Measurements from ENCODE around the gene BOD1L2.

Gene BOD1L2

DNA sequence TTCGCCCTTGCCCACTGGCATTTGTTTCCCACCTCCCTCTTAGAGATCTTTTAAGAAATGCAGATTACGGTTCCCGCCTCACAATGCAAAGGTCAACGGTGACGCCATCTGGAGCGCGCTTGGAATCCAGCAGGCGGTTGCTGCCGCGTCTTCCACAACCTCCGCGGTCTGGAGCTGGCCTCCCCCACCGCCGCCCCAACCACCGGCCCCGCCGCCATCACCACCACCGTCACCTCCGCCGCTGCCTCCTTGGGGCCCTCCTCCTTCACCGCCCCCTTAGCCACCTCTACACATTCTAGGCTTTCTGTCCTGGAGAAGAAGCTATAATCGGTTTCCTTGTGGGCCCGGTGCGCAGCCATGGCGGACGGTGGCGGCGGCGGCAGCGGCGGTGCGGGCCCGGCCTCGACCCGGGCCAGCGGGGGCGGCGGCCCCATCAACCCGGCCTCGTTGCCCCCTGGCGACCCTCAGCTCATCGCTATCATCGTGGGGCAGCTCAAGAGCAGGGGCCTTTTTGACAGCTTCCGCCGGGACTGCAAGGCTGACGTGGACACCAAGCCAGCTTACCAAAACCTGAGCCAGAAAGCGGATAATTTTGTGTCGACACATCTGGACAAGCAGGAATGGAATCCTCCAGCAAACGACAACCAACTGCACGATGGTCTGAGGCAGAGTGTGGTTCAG is at the start of gene BOD1L2:
Gene BOD1L2 (plus strand): TSS at position 132 of the 681 bp plus-strand sequence. CDS start 226 bp downstream, at position 358.
- no peak for DNase-seq

DNA sequence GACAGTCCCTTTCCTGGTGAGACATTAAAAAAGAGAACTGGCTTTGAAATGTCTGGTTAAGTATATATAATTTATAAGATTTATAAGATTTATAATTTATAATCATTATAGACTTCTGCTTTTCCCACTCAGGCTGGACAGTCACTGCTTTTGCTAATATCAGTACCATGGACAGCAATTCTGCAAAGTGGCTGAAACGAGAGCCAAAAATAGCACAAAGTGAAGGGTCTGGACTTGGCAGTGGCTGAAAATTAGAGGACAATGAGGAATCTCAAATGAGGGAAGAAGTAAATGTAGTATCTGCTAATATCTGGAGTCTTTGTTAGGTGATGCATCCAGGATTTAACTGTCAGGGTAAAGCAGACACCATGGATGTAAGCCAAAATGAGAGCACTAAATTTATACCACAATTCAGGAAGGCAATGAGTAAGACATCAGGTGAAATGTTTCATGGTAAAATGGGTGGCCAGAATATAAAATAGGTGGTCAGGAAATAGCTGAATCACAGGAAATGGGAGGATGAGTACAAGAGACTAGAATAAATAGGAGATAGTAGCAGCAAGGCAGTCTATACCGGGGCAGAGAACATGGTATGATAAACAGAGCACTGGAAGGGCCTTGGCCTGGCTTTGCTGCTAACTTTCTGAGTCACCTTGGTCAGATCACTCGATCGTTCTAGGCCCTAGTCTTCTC is 39.6 kb upstream of the BOD1L2 start:
- DNase-seq: peak; percentile 22

DNA sequence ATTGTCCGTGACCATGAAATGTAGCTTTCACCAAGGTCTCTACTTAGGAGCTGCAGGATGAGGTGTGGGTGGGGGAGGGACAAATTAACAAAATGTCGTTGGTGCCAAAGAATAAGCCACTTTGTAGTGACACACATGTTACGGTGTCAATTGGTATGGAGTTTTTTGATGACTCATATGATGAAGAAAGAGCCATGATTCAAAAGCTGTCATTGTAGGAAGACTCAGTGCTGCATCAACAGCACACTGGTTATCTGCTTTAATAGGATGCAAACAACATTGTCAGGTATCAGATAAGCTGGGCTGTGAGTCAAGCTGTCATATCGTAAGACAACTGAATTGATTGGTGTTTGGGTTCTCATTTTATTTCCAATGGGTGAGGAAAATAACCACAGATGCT is 36.6 kb upstream of the BOD1L2 start:
- DNase-seq: no peak

DNA sequence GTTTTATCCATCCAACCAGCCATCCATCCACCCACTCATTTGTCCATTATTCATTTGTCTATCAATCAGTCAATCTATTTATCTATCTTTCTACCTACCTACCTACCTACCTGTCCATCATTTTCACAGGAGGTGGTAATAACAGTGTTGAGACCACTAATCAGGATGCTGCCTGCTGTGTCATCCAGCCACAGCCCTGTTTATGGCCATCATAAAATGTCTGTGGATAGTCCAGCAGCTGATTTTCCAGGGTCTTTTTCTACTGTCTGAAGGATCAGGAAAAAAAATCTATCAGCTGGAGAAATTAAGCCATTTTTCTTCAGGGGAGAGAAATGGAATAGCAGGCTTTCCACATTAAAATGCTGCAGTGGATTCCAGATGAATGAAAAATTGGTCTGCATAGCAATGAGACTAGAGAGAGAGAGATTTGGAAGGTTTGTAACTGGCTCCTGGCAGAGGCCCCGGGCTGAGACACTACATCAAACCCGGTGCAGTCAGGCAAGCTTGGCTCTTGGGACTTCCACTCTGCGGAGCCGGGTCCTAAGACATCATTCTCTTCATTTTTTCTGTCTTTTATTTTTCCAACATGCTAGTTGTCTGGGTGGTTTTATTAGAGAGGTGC is 33.0 kb upstream of the BOD1L2 start:
- DNase-seq: no peak

DNA sequence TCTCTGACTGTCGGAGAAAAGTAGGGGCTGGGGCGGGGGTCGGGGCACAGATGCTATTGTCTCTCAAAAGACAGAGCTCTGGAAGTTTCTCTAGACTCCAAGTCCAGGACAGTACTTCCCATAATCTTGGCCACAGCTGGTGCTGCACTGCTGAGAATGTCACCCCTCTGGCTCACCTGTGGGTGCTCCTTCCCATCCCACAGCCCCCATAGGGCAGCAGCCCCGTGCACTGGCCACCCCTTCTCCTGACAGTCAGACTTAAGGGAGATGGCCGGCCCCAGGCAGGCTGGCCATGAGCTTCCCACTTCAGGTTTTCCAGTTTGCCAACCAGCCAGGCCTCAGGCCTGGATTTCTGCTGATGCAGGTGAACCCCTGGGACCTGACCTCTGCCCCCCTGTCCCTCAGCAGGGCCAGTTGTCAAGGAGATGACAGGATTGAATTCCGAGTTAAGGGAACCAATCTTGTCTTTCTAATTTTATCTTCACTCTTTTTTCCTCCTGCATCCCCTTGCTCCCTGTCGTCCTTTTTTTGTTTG is 30.2 kb upstream of the BOD1L2 start:
- DNase-seq: no peak

DNA sequence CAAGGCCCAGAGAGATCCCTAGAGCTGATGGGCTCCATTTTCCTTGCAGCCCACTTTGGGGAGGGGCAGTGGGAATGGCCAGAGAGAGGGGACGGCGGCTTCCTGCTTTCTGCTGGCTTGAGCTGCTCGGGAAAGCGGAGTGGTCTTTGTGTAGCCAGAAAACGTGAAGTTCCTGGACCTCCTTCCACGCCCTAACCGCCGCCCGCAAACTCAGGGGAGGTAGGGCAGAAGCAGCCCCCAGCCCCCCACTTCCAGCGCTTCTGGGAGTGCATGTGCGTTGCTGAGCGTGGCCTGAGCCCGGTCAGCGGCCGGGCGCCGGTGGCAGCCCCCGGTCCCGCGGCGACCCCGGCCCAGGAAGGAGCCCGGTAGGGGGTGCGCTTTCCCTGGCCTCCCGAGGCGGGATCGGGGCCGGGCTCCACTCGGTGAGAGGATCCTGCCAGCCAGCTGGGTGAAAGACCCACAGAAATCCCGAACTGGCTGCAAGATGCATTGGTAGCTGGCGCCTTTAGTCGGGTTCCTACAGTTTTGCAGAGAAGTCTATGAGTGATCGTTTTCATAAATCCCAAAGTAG is 25.3 kb upstream of the BOD1L2 start:
- no peak for DNase-seq

DNA sequence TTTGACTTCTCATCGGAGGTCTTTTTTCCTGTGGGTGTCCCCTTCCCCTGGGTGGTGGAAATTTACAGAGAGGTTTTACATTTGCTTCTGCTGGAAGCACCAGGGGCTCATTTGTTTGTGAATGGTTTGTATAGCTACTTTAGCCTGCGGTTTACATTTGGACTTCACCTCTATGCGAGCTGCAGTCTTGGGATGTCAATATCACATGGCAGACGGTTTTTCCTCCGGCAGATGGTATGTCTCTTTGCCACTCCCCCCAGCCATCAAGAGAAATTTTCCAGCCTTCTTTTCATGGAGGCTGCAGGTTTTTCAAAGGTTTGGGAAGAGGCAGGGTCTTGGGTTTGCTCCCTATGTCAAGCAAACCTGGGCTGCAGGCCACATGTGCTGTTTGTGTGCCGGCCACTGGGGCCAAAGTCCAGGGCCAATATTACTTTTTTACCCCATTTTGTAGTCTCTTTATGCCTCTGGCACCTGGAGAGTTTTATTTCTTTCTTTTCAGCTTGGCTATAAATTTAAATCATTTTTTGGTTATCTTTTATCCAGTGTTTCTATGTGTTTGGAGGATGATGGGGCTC is 23.9 kb upstream of the BOD1L2 start:
- no peak for DNase-seq

DNA sequence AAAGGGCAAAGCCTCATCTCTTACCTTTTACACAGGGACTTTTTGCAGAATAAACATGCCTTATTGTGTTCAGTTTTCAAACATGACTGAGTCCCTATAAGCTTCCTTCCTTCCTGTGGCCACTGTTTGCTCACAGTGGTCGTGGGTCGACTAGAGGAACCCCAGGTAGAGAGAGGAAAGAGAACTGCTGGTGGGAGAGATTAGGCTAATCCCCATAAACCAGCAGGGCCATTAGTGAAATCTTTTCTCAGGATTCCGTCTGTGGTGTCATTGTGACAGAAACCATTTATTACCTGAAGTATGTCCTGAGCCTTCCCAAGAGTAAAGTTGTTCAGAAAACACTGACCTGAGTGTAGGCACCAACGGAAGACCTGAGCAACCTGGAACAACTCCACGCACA is 21.3 kb upstream of the BOD1L2 start:
- no peak for DNase-seq

DNA sequence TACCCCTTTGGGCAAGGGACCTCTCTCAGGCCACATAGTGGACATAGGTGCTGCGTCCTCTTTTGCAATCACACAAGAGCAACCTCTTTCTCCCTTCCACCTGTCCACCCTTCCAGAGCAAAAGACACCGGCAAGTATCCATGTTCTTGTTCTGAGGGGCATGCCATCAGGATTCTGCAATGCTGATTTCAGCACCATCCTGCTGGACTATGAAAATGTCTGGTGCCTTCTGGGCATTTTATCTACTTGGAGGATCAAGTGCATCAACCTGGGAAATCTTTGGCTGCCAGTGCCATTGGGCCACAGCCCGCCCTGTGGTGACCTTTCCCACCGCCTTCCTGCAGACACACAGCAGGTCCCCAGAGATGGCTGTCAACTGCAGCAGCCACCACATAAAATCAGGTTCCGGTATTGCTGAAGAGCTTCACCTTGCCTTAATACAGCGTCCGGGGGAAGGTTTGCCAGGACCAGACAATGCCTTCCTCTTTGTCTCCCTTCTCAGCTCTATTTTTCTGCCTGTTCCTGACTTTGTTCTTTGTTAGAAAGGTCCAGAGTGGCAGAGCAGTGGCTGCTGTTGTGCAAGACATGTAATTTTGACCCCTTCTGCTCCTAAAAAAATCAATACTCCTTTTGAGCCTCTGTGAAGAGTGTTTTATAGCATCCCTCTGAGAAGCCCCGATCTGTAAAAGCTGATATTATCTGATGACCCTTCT is 18.5 kb upstream of the BOD1L2 start:
- DNase-seq: no peak

DNA sequence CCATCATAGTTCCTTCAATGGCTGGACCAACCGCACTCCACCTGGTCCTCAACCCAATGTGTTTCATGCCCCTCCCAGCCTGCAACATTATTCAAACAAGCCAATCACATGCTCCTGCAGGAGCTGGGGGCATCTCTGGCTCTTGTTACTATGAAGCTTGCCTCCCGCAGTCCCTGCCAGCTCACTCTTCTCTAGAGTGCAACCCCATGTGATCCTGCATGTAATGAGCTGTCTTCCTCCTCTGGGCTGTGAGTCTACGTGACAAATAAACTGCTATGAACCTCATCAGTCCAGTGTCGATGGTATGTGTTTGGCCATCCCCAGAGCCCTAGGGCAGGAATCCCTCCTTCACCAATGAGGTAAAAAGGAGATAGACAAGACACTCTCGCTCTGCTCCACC is 15.8 kb upstream of the BOD1L2 start:
- DNase-seq: no peak

DNA sequence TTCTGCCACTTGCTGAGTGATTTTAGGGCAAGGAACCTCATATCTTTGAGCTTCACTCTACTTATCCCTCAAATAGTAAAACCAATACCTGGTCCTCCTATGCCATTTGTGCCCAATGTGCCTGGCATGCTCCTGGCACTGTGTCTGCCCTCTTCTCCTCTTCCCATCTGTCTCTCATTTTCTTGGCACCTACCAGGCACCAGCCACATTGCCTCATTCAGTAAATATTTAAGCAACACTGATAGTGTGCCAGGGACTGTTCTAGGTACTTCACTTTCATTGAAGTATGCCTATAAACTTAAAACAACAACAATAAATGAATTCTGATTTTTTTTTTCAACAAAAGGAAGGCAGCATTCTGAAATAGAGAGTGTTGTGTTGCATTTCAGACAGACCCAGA is 15.1 kb upstream of the BOD1L2 start:
- DNase-seq: no peak

DNA sequence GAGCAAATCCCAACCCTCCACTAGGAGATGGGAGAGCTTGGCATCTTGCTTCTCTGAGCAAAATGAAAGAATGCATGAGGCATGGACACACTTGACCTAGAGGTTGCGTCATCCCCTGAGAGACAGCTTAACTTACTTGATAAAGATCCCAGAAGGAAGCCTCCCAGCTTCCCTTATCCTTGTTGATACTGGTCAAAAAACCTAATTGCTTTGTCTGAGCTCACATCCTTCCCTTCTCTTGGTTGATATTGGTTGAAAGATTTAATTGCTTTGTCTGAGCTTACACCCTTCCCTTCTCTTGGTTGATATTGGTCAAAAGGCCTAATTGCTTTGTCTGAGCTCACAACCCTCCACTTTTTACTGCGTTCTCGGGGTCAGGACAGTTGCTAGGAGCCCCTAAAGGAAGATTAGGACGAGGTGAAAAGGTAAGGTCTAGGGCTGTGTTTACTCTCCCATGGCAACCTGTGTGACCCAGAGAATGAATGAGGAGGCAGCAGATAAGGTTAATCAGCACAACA is 12.2 kb upstream of the BOD1L2 start:
- DNase-seq: peak; percentile 19

DNA sequence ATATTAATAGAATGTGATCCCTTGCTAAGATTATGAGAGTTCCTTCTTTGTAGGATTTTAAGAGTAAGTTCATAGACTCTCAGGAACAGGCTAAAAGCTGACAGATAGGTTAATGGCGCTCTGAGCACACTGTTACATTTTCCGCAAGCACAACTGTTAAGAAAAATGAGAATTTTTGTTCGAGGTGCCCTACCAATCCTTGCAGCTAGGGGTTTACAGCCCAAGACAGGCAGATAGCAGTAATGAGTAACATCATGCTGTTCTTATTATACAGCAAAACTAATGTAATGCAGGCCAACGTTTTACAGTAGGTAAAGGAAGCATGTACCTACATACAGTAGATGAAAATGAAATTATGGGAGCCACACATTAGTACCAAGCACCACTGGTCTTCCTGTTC is 11.2 kb upstream of the BOD1L2 start:
- DNase-seq: no peak

DNA sequence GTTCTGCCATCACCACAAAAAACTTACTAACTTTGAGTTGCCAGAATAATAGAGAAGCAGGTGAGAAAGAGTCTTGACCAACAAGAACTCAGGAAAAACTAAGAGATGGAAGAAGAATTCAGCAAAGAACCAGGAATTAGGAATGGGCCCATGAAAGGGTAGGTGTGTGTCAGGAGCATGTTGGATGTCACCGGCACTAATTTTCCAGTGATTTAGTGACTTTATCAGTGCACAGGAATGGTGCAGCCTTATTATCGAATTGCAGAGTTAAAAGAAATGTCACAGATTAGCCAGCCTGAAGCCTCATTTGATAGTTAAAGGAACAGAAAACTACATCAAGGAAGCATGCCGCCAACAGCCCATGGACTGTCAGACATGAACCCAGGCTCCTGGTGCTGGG is 9.0 kb upstream of the BOD1L2 start:
- DNase-seq: no peak

DNA sequence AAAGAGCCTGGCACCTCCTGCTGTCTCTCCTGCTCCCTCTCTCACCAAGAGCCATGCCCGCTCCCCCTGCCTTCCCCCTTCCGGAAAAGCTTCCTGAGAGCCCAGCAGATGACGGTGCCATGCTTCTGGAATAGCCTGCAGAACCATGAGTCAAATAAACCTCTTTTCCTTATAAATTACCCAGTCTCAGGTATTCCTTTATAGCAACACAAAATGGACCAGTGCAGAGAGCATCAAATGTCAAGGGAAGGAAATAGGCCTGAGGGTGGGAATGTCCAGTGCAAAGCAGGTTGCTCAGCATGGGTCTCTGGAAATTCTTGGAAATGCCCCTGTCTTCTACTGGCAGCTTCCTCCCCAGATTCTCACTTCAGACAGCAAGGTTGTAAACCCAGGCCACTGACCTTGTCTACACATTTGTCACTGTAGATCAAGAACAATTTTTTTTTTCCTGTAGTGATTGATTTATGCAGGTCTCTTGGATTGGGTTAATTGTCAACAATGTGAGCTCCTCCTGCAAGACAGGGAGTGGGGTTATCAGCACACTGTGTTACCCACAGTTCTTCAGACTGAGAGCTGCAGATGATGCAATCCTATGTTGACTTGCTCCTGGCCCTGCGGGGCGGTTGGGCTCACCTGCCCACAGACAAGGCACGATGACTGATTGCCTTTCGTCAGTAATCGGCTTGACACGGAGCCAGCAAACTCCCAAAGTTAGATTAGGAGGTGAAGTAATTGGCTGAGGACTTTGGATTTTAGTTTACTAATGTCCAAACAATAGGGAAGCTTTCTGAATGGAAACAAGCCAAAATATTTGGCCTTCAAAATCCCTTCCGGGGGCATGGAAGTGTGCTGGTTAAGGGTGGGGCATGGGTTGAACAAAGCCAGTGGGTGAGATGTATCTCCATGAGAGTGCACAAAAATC is 5.4 kb upstream of the BOD1L2 start:
- no peak for DNase-seq

DNA sequence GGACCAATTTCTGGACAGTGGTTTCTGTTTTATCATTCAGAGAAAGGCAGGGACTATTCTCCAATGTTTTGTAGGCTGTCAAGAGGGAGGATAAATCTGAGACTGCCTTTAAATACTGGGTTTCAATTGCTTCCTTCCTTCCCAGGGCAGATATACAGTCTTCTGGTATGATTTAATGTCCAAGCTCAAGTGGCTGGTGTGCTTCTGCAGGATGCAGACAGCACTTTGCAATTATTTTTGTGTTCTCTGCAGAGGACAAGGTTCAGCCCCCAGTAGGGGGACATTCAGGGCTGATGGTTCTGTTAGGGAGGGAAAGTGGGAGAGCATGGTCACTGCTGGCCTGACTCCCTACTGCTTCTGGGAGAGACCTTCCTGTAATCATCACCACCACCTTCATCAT is 4.6 kb upstream of the BOD1L2 start:
- no peak for DNase-seq

DNA sequence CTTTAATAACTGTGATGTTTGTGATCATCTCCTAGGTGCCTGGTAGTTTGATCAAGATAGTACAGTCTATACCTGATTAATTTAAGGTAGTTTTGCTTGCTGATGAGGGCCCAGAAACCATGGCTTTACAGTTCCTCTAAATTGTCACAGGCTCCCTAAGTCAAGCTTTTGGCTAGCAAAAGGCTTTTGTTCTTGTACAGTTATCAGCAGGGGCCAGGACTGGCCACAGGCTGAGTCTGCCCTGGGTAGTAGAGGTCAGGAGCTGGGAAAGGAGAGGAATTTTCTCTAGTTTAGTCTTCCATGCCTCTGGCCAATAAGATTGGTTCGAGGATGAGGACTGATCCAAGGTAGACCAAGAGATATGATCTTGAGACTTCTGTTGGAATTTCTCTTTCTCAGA is 3.6 kb upstream of the BOD1L2 start:
- no peak for DNase-seq

DNA sequence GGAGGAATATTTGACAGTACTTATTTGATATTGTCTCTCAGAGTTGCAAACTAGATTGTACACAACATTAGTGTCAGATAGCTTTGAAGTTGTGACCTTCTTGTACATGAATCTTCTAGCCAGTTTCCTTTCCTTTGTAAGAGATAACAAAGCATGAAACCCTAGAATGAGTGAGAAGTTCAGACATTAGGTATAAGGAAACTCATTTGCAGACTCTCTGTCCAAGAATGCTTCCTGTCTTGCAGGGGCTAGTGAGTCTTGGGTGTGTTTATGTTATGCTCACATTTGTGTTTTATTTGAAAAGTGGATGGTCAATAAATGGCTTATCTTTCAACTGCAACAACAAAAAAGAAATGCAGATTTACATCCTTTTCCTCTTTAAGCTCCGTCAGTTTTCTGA is 1.4 kb downstream of the BOD1L2 start:
- no peak for DNase-seq

DNA sequence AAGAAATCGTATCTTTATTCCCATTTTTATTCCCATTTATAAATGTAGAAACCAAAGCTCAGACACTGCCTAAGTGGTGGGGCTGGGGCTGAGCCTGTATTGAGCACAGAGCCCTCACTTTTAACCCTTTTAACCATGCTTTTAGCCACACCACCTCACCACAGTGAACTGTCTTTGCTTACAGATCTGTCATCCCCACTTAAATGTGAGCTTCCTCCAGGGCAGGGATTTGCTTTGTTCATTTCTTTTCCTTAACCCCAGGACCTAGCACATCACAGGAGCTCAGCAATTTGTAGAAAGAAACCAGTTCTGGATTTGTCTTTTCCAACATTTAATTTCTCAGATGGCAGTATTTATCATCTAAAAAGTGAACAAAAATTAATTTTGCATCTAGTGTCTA is 2.2 kb downstream of the BOD1L2 start:
- no peak for DNase-seq

DNA sequence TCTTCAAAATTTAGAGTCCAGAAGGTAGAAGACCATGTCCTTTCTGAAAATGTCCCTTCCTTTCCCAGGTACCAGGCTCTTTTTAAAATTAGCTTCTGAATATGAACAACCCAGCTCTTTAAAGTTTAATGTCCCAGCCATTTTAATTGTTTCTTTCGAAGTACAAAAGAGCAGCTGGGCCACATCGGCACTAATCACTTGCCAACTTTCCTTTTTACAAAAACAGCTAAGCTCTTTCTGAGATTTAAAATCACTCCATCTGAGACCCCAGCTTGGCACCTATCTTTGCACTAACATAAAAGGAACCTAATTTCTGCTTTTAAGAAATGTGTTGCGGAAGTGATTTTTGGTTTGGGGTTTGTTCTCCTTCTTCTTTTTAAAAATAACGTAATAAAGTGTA is 2.6 kb downstream of the BOD1L2 start:
- DNase-seq: no peak

DNA sequence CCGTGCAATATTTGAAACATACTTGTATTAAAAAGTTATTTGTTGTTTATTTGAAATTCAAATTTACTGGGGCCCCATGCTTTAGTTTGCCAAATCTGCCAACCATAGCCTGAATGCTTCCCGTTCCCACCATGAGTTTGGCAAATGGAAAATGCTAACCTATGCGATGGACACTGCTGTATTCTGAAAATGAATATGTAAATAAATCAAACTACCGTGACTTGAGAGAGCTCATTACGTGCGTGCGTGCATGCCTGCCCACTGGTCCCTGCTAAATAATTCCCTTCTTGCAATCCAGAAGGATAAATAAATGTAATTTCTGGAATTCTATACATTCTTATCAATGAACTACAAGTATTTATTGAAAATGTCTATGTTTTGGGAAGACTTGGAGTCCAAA is 3.2 kb downstream of the BOD1L2 start:
- DNase-seq: no peak

Measured in EL (cell line).